ENCODE measurements around the gene EPS15.

Gene EPS15

GRCh38 chr1:51324251-51325010 lies 194.6 kb downstream of the EPS15 start:
- no peak for ATAC-seq
- TF ChIP-seq ZC3H10 (CRISPR knock-in tag; IDR thresholded peaks at IDR 0.05) (no peak), ZNF565 (CRISPR knock-in tag; conservative IDR thresholded peaks at IDR 0.05; ENCODE audit: low read depth) (no peak), ZFP30 (CRISPR knock-in tag; IDR thresholded peaks at IDR 0.05) (no peak), CSDC2 (CRISPR knock-in tag; IDR thresholded peaks at IDR 0.05) (no peak), GLIS3 (CRISPR knock-in tag; IDR thresholded peaks at IDR 0.05) (no peak), ISL1 (CRISPR knock-in tag; IDR thresholded peaks at IDR 0.05) (no peak), OSR1 (CRISPR knock-in tag; IDR thresholded peaks at IDR 0.05) (no peak), POU6F1 (CRISPR knock-in tag; IDR thresholded peaks at IDR 0.05; ENCODE audit: borderline replicate concordance, low read depth) (no peak), ZNF8 (CRISPR knock-in tag; IDR thresholded peaks at IDR 0.05) (no peak)

GRCh38 chr1:51323778-51324177 lies 195.3 kb downstream of the EPS15 start:
- ATAC-seq, result no peak
- TF ChIP-seq SNAI2 (CRISPR knock-in tag; IDR thresholded peaks at IDR 0.05) (no peak), RARB (CRISPR knock-in tag; IDR thresholded peaks at IDR 0.05) (no peak), ZFP30 (CRISPR knock-in tag; IDR thresholded peaks at IDR 0.05) (no peak), TOX (CRISPR knock-in tag; IDR thresholded peaks at IDR 0.05; ENCODE audit: borderline replicate concordance) (no peak), ZC3H10 (CRISPR knock-in tag; IDR thresholded peaks at IDR 0.05) (no peak), TSHZ2 (CRISPR knock-in tag; IDR thresholded peaks at IDR 0.05) (no peak), ZNF565 (CRISPR knock-in tag; conservative IDR thresholded peaks at IDR 0.05; ENCODE audit: low read depth) (no peak), ARNTL (CRISPR knock-in tag; IDR thresholded peaks at IDR 0.05; ENCODE audit: borderline replicate concordance, low read depth) (no peak), TCF4 (CRISPR knock-in tag; IDR thresholded peaks at IDR 0.05; ENCODE audit: borderline replicate concordance) (no peak), CREB5 (CRISPR knock-in tag; IDR thresholded peaks at IDR 0.05; ENCODE audit: low read depth) (no peak), ISL1 (CRISPR knock-in tag; IDR thresholded peaks at IDR 0.05) (no peak), POU6F1 (CRISPR knock-in tag; IDR thresholded peaks at IDR 0.05; ENCODE audit: borderline replicate concordance, low read depth) (no peak), ZNF8 (CRISPR knock-in tag; IDR thresholded peaks at IDR 0.05) (no peak), BACH2 (CRISPR knock-in tag; IDR thresholded peaks at IDR 0.05; ENCODE audit: borderline replicate concordance) (no peak), PATZ1 (CRISPR knock-in tag; IDR thresholded peaks at IDR 0.05; ENCODE audit: borderline replicate concordance) (no peak), ESRRG (CRISPR knock-in tag; IDR thresholded peaks at IDR 0.05) (no peak), CSRNP3 (CRISPR knock-in tag; IDR thresholded peaks at IDR 0.05) (no peak)
